ENCODE measurements around the gene MAP2. TPM values are rescaled to one million over a fixed set of nuclear protein-coding genes. Genes with fewer than 3 reads are reported as not detected.

The MAP2 gene
- total RNA-seq, 1 donor: 2.2 TPM

- H3K27ac ChIP-seq (ENCODE audit: low read depth, low read length): no peak overlapping the region
- H3K79me2 ChIP-seq (ENCODE audit: insufficient read depth, low read length): no peaks in the 10 kb centered on the region
- no peaks in the 10 kb centered on the region for H3K4me1 ChIP-seq (ENCODE audit: insufficient read depth, low read length)
- no peak overlapping the region for H3K4me2 ChIP-seq (ENCODE audit: insufficient read depth, low read length)
- TF ChIP-seq, protein P1, sequence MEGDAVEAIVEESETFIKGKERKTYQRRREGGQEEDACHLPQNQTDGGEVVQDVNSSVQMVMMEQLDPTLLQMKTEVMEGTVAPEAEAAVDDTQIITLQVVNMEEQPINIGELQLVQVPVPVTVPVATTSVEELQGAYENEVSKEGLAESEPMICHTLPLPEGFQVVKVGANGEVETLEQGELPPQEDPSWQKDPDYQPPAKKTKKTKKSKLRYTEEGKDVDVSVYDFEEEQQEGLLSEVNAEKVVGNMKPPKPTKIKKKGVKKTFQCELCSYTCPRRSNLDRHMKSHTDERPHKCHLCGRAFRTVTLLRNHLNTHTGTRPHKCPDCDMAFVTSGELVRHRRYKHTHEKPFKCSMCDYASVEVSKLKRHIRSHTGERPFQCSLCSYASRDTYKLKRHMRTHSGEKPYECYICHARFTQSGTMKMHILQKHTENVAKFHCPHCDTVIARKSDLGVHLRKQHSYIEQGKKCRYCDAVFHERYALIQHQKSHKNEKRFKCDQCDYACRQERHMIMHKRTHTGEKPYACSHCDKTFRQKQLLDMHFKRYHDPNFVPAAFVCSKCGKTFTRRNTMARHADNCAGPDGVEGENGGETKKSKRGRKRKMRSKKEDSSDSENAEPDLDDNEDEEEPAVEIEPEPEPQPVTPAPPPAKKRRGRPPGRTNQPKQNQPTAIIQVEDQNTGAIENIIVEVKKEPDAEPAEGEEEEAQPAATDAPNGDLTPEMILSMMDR (IDR thresholded peaks at IDR 0.05; ENCODE audit: extremely low read depth, low read depth, low read length): no peak
- DNase-seq (ENCODE audit: insufficient read length, low spot score, missing footprints): no peak
- no peak overlapping the region for H3K4me3 ChIP-seq (ENCODE audit: insufficient read depth, low read length)
- H4K20me1 ChIP-seq (ENCODE audit: insufficient read depth, low read length): no peaks in the 10 kb centered on the region
- no peaks in the 10 kb centered on the region for H3K27me3 ChIP-seq (ENCODE audit: insufficient read depth, low read length)
- H3K9me3 ChIP-seq (ENCODE audit: low read depth, low read length): no peaks in the 10 kb centered on the region
- H3K36me3 ChIP-seq (ENCODE audit: insufficient read depth, low read length): no peaks in the 10 kb centered on the region
- no peak overlapping the region for H2AFZ ChIP-seq (ENCODE audit: low read length)
Measured at GRCh38 chr2:209582281-209582680, 158.4 kb downstream of the MAP2 start.

GRCh38 chr2:209584472-209584871 lies 160.6 kb downstream of the MAP2 start:
- Histone ChIP-seq H3K4me1 (ENCODE audit: insufficient read depth, low read length) (no peaks in the 10 kb centered on the region), H3K4me2 (ENCODE audit: insufficient read depth, low read length) (no peak overlapping the region), H3K36me3 (ENCODE audit: insufficient read depth, low read length) (no peaks in the 10 kb centered on the region), H2AFZ (ENCODE audit: low read length) (no peak overlapping the region), H3K4me3 (ENCODE audit: insufficient read depth, low read length) (no peak overlapping the region), H3K27me3 (ENCODE audit: insufficient read depth, low read length) (no peaks in the 10 kb centered on the region), H4K20me1 (ENCODE audit: insufficient read depth, low read length) (no peaks in the 10 kb centered on the region), H3K79me2 (ENCODE audit: insufficient read depth, low read length) (no peaks in the 10 kb centered on the region), H3K27ac (ENCODE audit: low read depth, low read length) (no peak overlapping the region), H3K9me3 (ENCODE audit: low read depth, low read length) (no peaks in the 10 kb centered on the region)
- TF ChIP-seq, protein P1 (IDR thresholded peaks at IDR 0.05; ENCODE audit: extremely low read depth, low read depth, low read length): no peak
- no peak for DNase-seq (ENCODE audit: insufficient read length, low spot score, missing footprints)

DNA sequence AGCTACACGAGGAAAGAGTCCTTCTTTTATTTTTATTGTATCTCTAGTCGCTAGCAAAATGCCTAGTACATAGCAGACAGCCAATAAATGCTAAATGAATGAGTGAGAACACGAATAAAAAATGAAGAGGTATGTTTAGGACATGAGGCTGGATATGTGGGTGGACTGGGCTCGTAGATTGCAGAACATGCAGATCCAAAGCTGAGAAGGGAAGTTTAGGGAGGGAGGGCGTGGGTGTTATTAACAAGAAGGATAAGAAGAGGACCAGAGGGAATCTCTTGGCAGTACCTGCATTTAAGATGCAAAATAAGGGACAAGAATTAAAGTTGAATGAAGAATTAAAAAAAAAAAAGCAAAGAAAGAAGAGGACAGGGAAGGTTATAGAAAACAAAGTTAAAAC lies 161.1 kb downstream of the MAP2 start:
- H3K79me2 ChIP-seq (ENCODE audit: insufficient read depth, low read length): no peaks in the 10 kb centered on the region
- H3K36me3 ChIP-seq (ENCODE audit: insufficient read depth, low read length): no peaks in the 10 kb centered on the region
- no peak overlapping the region for H3K4me2 ChIP-seq (ENCODE audit: insufficient read depth, low read length)
- no peak overlapping the region for H2AFZ ChIP-seq (ENCODE audit: low read length)
- TF ChIP-seq, protein P1 (IDR thresholded peaks at IDR 0.05; ENCODE audit: extremely low read depth, low read depth, low read length): no peak
- no peak for DNase-seq (ENCODE audit: insufficient read length, low spot score, missing footprints)
- H3K27me3 ChIP-seq (ENCODE audit: insufficient read depth, low read length): no peaks in the 10 kb centered on the region
- H3K27ac ChIP-seq (ENCODE audit: low read depth, low read length): no peak overlapping the region
- H4K20me1 ChIP-seq (ENCODE audit: insufficient read depth, low read length): no peaks in the 10 kb centered on the region
- H3K9me3 ChIP-seq (ENCODE audit: low read depth, low read length): no peaks in the 10 kb centered on the region
- H3K4me3 ChIP-seq (ENCODE audit: insufficient read depth, low read length): no peak overlapping the region
- no peaks in the 10 kb centered on the region for H3K4me1 ChIP-seq (ENCODE audit: insufficient read depth, low read length)

DNA sequence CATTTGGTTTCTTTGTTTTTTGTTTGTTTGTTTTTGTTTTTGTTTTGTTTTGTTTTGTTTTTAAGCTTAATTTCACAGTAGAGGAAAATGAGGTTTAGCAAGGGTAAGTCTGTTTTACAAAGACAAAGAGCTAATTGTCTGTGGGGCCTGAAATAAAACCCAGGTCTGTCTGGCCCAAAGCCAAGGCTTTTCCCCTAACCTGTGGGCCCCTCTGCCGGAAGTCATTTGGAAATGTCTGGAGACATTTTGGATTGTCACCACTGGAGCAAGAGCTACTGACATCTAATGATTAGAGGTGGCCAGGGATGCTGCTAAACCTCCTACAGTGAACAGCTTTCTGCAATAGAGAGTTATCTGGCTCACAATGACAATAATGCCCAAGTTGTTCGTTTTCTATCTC lies 167.2 kb downstream of the MAP2 start:
- Histone ChIP-seq H3K9me3 (ENCODE audit: low read depth, low read length) (no peaks in the 10 kb centered on the region), H3K4me1 (ENCODE audit: insufficient read depth, low read length) (no peaks in the 10 kb centered on the region), H3K27me3 (ENCODE audit: insufficient read depth, low read length) (no peaks in the 10 kb centered on the region), H3K4me3 (ENCODE audit: insufficient read depth, low read length) (no peak overlapping the region), H4K20me1 (ENCODE audit: insufficient read depth, low read length) (no peaks in the 10 kb centered on the region), H3K27ac (ENCODE audit: low read depth, low read length) (no peak overlapping the region), H3K79me2 (ENCODE audit: insufficient read depth, low read length) (no peaks in the 10 kb centered on the region), H2AFZ (ENCODE audit: low read length) (no peak overlapping the region), H3K36me3 (ENCODE audit: insufficient read depth, low read length) (no peaks in the 10 kb centered on the region), H3K4me2 (ENCODE audit: insufficient read depth, low read length) (no peak overlapping the region)
- TF ChIP-seq, protein P1 (IDR thresholded peaks at IDR 0.05; ENCODE audit: extremely low read depth, low read depth, low read length): no peak
- DNase-seq (ENCODE audit: insufficient read length, low spot score, missing footprints): no peak
